HG03378 (cell line): Measurements from ENCODE around the gene FAM216B.
"Not testable (repeated sequence)": the region's sequence is repeated elsewhere in the genome, so short reads cannot be mapped to it uniquely, and the experiment has no call there.

ENCODE experiments used
- ATAC-seq: cut with Tn5 transposase; IDR thresholded peaks from one replicate; pipeline ENCODE4 v1.9.1; 2021; ENCODE audit warnings: mild to moderate bottlenecking, moderate library complexity; ENCODE audit not compliant: unreplicated experiment

The FAM216B gene

GRCh38 chr13:42781352-42781751, at the start of gene FAM216B:
Gene FAM216B, plus strand, starts transcription at chr13:42781584. Its CDS starts 2,484 bp downstream, at chr13:42784068.
- ATAC-seq: no peak

- ATAC-seq: no peak
These were observed 49.3 kb upstream of the FAM216B start for GRCh38 chr13:42732073-42732472.

- no peak for ATAC-seq
These were observed 48.3 kb upstream of the FAM216B start for GRCh38 chr13:42733046-42733445.

- no peak for ATAC-seq
These were observed 46.4 kb upstream of the FAM216B start for GRCh38 chr13:42735010-42735409.

GRCh38 chr13:42740753-42741152, 40.6 kb upstream of the FAM216B start:
- no peak for ATAC-seq

- ATAC-seq: no peak
These were observed 39.5 kb upstream of the FAM216B start for GRCh38 chr13:42741914-42742313.

GRCh38 chr13:42745655-42746054, 35.7 kb upstream of the FAM216B start:
- ATAC-seq: no peak

- no peak for ATAC-seq
These were observed 34.5 kb upstream of the FAM216B start for GRCh38 chr13:42746866-42747265.

- ATAC-seq: no peak
These were observed 33.9 kb upstream of the FAM216B start for GRCh38 chr13:42747399-42747873.

- no peak for ATAC-seq
These were observed 30.6 kb upstream of the FAM216B start for GRCh38 chr13:42750794-42751193.

- peak; percentile 86 for ATAC-seq
These were observed 29.7 kb upstream of the FAM216B start for GRCh38 chr13:42751693-42752092.

- ATAC-seq: no peak
These were observed 28.7 kb upstream of the FAM216B start for GRCh38 chr13:42752731-42753130.

GRCh38 chr13:42753697-42754096, 27.7 kb upstream of the FAM216B start:
- no peak for ATAC-seq

- no peak for ATAC-seq
These were observed 26.4 kb upstream of the FAM216B start for GRCh38 chr13:42754801-42755510.

- ATAC-seq: no peak
These were observed 23.5 kb upstream of the FAM216B start for GRCh38 chr13:42757678-42758420.

- no peak for ATAC-seq
These were observed 22.9 kb upstream of the FAM216B start for GRCh38 chr13:42758515-42758914.

- ATAC-seq: no peak
These were observed 20.4 kb upstream of the FAM216B start for GRCh38 chr13:42760951-42761350.

- ATAC-seq: no peak
These were observed 19.1 kb upstream of the FAM216B start for GRCh38 chr13:42762251-42762650.

GRCh38 chr13:42762917-42763316, 18.5 kb upstream of the FAM216B start:
- ATAC-seq: no peak

GRCh38 chr13:42766016-42766415, 15.4 kb upstream of the FAM216B start:
- ATAC-seq: no peak

- no peak for ATAC-seq
These were observed 11.7 kb upstream of the FAM216B start for GRCh38 chr13:42769650-42770049.

GRCh38 chr13:42776558-42776957, 4.8 kb upstream of the FAM216B start:
- ATAC-seq: not testable (repeated sequence)
